T-helper 2 cell (primary cell): Measurements from ENCODE around the gene LAMA3.
A peak's percentile ranks its signal among the peaks of the same experiment; 100 is the strongest.

Source experiments
- DNase-seq, 5 experiments: peaks; one replicate each; pipeline versions ENCODE4 v3.0.0 to v3.0.0-alpha.2; 2012 to 2022

The LAMA3 gene

GRCh38 chr18:23916338-23916737 lies 227.1 kb downstream of the LAMA3 start:
- no peak for DNase-seq

GRCh38 chr18:23918395-23919032 lies 229.3 kb downstream of the LAMA3 start:
- peak; percentile 45 to 72 (median 62) for DNase-seq

GRCh38 chr18:23920054-23920453 lies 230.8 kb downstream of the LAMA3 start:
- DNase-seq: no peak

GRCh38 chr18:23921716-23922285 lies 232.5 kb downstream of the LAMA3 start:
- no peak for DNase-seq

- peak in 1 of 5 experiments; percentile 51 for DNase-seq
Measured at GRCh38 chr18:23922939-23923338, 233.7 kb downstream of the LAMA3 start.

- DNase-seq: no peak
Measured at GRCh38 chr18:23924813-23925212, 235.6 kb downstream of the LAMA3 start.

GRCh38 chr18:23926571-23926970 lies 237.3 kb downstream of the LAMA3 start:
- DNase-seq: no peak

- DNase-seq: no peak
Measured at GRCh38 chr18:23927821-23928746, 238.8 kb downstream of the LAMA3 start.

GRCh38 chr18:23929362-23929930 lies 240.2 kb downstream of the LAMA3 start:
- peak in 1 of 5 experiments; percentile 73 for DNase-seq

GRCh38 chr18:23930002-23930401 lies 240.7 kb downstream of the LAMA3 start:
- no peak for DNase-seq

GRCh38 chr18:23932385-23933067 lies 243.3 kb downstream of the LAMA3 start:
- no peak for DNase-seq

- DNase-seq: no peak
Measured at GRCh38 chr18:23933407-23933806, 244.2 kb downstream of the LAMA3 start.

GRCh38 chr18:23934252-23934651 lies 245.0 kb downstream of the LAMA3 start:
- no peak for DNase-seq

GRCh38 chr18:23934863-23935262 lies 245.6 kb downstream of the LAMA3 start:
- DNase-seq: no peak

- peak in 2 of 5 experiments; percentile 36 to 84 for DNase-seq
Measured at GRCh38 chr18:23935804-23936203, 246.6 kb downstream of the LAMA3 start.

- no peak for DNase-seq
Measured at GRCh38 chr18:23936381-23936958, 247.2 kb downstream of the LAMA3 start.

- DNase-seq: peak in 2 of 5 experiments; percentile 7 to 70
Measured at GRCh38 chr18:23938043-23938756, 248.9 kb downstream of the LAMA3 start.

- no peak for DNase-seq
Measured at GRCh38 chr18:23938901-23939341, 249.7 kb downstream of the LAMA3 start.

GRCh38 chr18:23939366-23939765 lies 250.1 kb downstream of the LAMA3 start:
- DNase-seq: no peak

- no peak for DNase-seq
Measured at GRCh38 chr18:23939896-23940295, 250.6 kb downstream of the LAMA3 start.

- no peak for DNase-seq
Measured at GRCh38 chr18:23941791-23942190, 252.5 kb downstream of the LAMA3 start.
